Kidney (tissue), 14 donors: Measurements from ENCODE around the gene TP63. TPM values are rescaled to one million over a fixed set of nuclear protein-coding genes. Genes with fewer than 3 reads are reported as not detected.

Experiments used
- DNase-seq, 5 donors: peaks; one replicate each; pipeline ENCODE4 v3.0.0-alpha.2; 2013 to 2020
- FAIRE-seq: peaks from 2 replicates; lab custom pipeline; 2012; peaks lifted over from hg19 to GRCh38; lab: Jason Lieb, UNC
- H3K27ac ChIP-seq, 2 donors: one replicate each; pipeline ENCODE4 v1.7.0; 2013; ENCODE audit warnings: low read depth in 2 of 2, low read length in 2 of 2, inconsistent platforms in 1 of 2
- H3K27me3 ChIP-seq: one replicate; pipeline ENCODE4 v1.7.1; 2013; ENCODE audit warnings: low read length, inconsistent platforms; ENCODE audit not compliant: control insufficient read depth, insufficient read depth
- H3K36me3 ChIP-seq, 3 donors: one replicate each; pipeline versions ENCODE4 v1.7.0 to v1.7.1; 2013; ENCODE audit warnings: low read length in 3 of 3, control low read depth in 1 of 3, inconsistent platforms in 1 of 3; ENCODE audit not compliant: insufficient read depth in 3 of 3, control insufficient read depth in 2 of 3
- H3K4me1 ChIP-seq, 3 donors: one replicate each; pipeline versions ENCODE4 v1.7.0 to v1.7.1; 2013; ENCODE audit warnings: low read length in 3 of 3, inconsistent platforms in 1 of 3, low read depth in 1 of 3; ENCODE audit not compliant: control insufficient read depth in 2 of 3, insufficient read depth in 2 of 3
- H3K4me3 ChIP-seq, 3 donors: one replicate each; pipeline versions ENCODE4 v1.7.0 to v1.8.1; 2013; ENCODE audit warnings: low read length in 3 of 3, control low read depth in 1 of 3, inconsistent platforms in 1 of 3
- H3K9ac ChIP-seq, 3 donors: one replicate each; pipeline versions ENCODE4 v1.7.0 to v1.7.1; 2013; ENCODE audit warnings: low read length in 3 of 3, control low read depth in 1 of 3, inconsistent platforms in 1 of 3
- H3K9me3 ChIP-seq, 3 donors: one replicate each; pipeline versions ENCODE4 v1.7.0 to v1.7.1; 2013; ENCODE audit warnings: low read length in 3 of 3, control low read depth in 1 of 3, inconsistent platforms in 1 of 3; ENCODE audit not compliant: control insufficient read depth in 2 of 3, insufficient read depth in 1 of 3
- CTCF ChIP-seq: IDR thresholded peaks from 3 replicates; pipeline ENCODE4 v1.5.1; 2012; ENCODE audit warnings: mild to moderate bottlenecking, moderate library complexity, borderline replicate concordance; ENCODE audit not compliant: insufficient read depth; ENCODE audit errors: extremely low read depth
- intact Hi-C: fragments of 100-400 bp; cut with DNase I; formaldehyde crosslinking; loops from one replicate; pipeline ENCODE4 v1.11.1; 2022
- polyA plus RNA-seq: library from polyadenylated mRNA; stranded (reverse); fragments of 350-450 nt; fragmentation: Illumina TruSeq; extraction: RNeasy Lipid Tissue Mini Kit (QIAGEN cat#74804); gene quantifications from one replicate; pipeline ENCODE4 v1.2.3, GENCODE V29; 2014; ENCODE audit warnings: low read depth, low replicate concordance; ENCODE audit not compliant: insufficient read depth
- total RNA-seq: library from RNA; stranded (reverse); fragmentation: NEBNext Ultra II Directional; extraction: Animal tissue kit (Norgen Biotek cat#: 25700); gene quantifications from one replicate; pipeline ENCODE4 v1.2.1, GENCODE V29; 2021
- donor health status: control.
- donor health status: control.
- donor health status: control.
- donor health status: control.
- donor health status: control.
- donor health status: DM: yes; HTN: yes; CAD: no.
- donor health status: Normal renal cell carcinoma (clear cell type).

TP63 gene
- total and polyA plus RNA-seq, 2 donors from 2014 or later: 0.13 to 1.1 TPM

- FAIRE-seq (no peak), DNase-seq (no peak)
- intact Hi-C loops: no loop called here
- TF ChIP-seq CTCF: no peak
- no peaks in the 10 kb centered on the region for H3K9me3 ChIP-seq
- H3K36me3 ChIP-seq: no peaks in the 10 kb centered on the region
- H3K4me3 ChIP-seq: no peak overlapping the region
- no peak overlapping the region for H3K9ac ChIP-seq
- no peak overlapping the region for H3K27ac ChIP-seq
- H3K27me3 ChIP-seq: no peaks in the 10 kb centered on the region
- H3K4me1 ChIP-seq: no peaks in the 10 kb centered on the region
These were observed 44.1 kb upstream of the TP63 start for GRCh38 chr3:189586941-189587663.

GRCh38 chr3:189587664-189588040 is 43.5 kb upstream of the TP63 start:
- Histone ChIP-seq H3K27me3 (no peaks in the 10 kb centered on the region), H3K9me3 (no peaks in the 10 kb centered on the region), H3K27ac (no peak overlapping the region), H3K36me3 (no peaks in the 10 kb centered on the region), H3K9ac (no peak overlapping the region), H3K4me3 (no peak overlapping the region), H3K4me1 (no peaks in the 10 kb centered on the region)
- intact Hi-C loops: no loop called here
- DNase-seq (no peak), FAIRE-seq (no peak)
- TF ChIP-seq CTCF: no peak

GRCh38 chr3:189588070-189588469 is 43.1 kb upstream of the TP63 start:
- H3K27ac ChIP-seq: no peak overlapping the region

More at GRCh38 chr3:189588070-189588469, 43.1 kb upstream of the TP63 start:
- intact Hi-C loops: no loop called here
- Histone ChIP-seq H3K27me3 (no peaks in the 10 kb centered on the region), H3K9me3 (no peaks in the 10 kb centered on the region), H3K9ac (no peak overlapping the region), H3K36me3 (no peaks in the 10 kb centered on the region), H3K4me3 (no peak overlapping the region), H3K4me1 (no peaks in the 10 kb centered on the region)
- TF ChIP-seq CTCF: no peak
- FAIRE-seq (no peak), DNase-seq (no peak)
